ENCODE data around the gene ZDHHC19.
"Not testable (repeated sequence)": the region's sequence is repeated elsewhere in the genome, so short reads cannot be mapped to it uniquely, and the experiment has no call there.

ZDHHC19 gene

GRCh38 chr3:196179380-196180308 lies 31.6 kb downstream of the ZDHHC19 start:
- DNase-seq (ENCODE audit: low read depth in 1 of 2, low spot score in 1 of 2): peak; percentile 68 to 79

- no peak for DNase-seq (ENCODE audit: low read depth in 1 of 2, low spot score in 1 of 2)
These were observed 32.2 kb downstream of the ZDHHC19 start for GRCh38 chr3:196178993-196179379.

GRCh38 chr3:196177967-196178366 lies 33.2 kb downstream of the ZDHHC19 start:
- no peak for DNase-seq (ENCODE audit: low read depth in 1 of 2, low spot score in 1 of 2)

- no peak for DNase-seq (ENCODE audit: low read depth in 1 of 2, low spot score in 1 of 2)
These were observed 33.6 kb downstream of the ZDHHC19 start for GRCh38 chr3:196177567-196177966.

GRCh38 chr3:196175722-196176121 lies 35.5 kb downstream of the ZDHHC19 start:
- DNase-seq (ENCODE audit: low read depth in 1 of 2, low spot score in 1 of 2): no peak

- DNase-seq (ENCODE audit: low read depth in 1 of 2, low spot score in 1 of 2): no peak
These were observed 36.0 kb downstream of the ZDHHC19 start for GRCh38 chr3:196175116-196175625.

- no peak for DNase-seq (ENCODE audit: low read depth in 1 of 2, low spot score in 1 of 2)
These were observed 36.5 kb downstream of the ZDHHC19 start for GRCh38 chr3:196174652-196175051.

GRCh38 chr3:196170296-196170695 lies 40.9 kb downstream of the ZDHHC19 start:
- not testable (repeated sequence) for DNase-seq (ENCODE audit: low read depth in 1 of 2, low spot score in 1 of 2)

GRCh38 chr3:196169836-196170240 lies 41.4 kb downstream of the ZDHHC19 start:
- DNase-seq (ENCODE audit: low read depth in 1 of 2, low spot score in 1 of 2): no peak

- no peak for DNase-seq (ENCODE audit: low read depth in 1 of 2, low spot score in 1 of 2)
These were observed 42.3 kb downstream of the ZDHHC19 start for GRCh38 chr3:196168808-196169391.

- DNase-seq (ENCODE audit: low read depth in 1 of 2, low spot score in 1 of 2): no peak
These were observed 44.5 kb downstream of the ZDHHC19 start for GRCh38 chr3:196166741-196167140.

GRCh38 chr3:196165850-196166249 lies 45.4 kb downstream of the ZDHHC19 start:
- no peak for DNase-seq (ENCODE audit: low read depth in 1 of 2, low spot score in 1 of 2)

GRCh38 chr3:196165006-196165575 lies 46.1 kb downstream of the ZDHHC19 start:
- DNase-seq (ENCODE audit: low read depth in 1 of 2, low spot score in 1 of 2): not testable (repeated sequence)

GRCh38 chr3:196164576-196164975 lies 46.6 kb downstream of the ZDHHC19 start:
- DNase-seq (ENCODE audit: low read depth in 1 of 2, low spot score in 1 of 2): no peak

- DNase-seq (ENCODE audit: low read depth in 1 of 2, low spot score in 1 of 2): no peak
These were observed 47.3 kb downstream of the ZDHHC19 start for GRCh38 chr3:196163666-196164493.

- no peak for DNase-seq (ENCODE audit: low read depth in 1 of 2, low spot score in 1 of 2)
These were observed 48.0 kb downstream of the ZDHHC19 start for GRCh38 chr3:196163212-196163611.

- no peak for DNase-seq (ENCODE audit: low read depth in 1 of 2, low spot score in 1 of 2)
These were observed 48.5 kb downstream of the ZDHHC19 start for GRCh38 chr3:196162679-196163078.

- no peak for DNase-seq (ENCODE audit: low read depth in 1 of 2, low spot score in 1 of 2)
These were observed 51.0 kb downstream of the ZDHHC19 start for GRCh38 chr3:196159952-196160804.

- DNase-seq (ENCODE audit: low read depth in 1 of 2, low spot score in 1 of 2): no peak
These were observed 51.7 kb downstream of the ZDHHC19 start for GRCh38 chr3:196159526-196159925.

GRCh38 chr3:196156160-196156559 lies 55.0 kb downstream of the ZDHHC19 start:
- no peak for DNase-seq (ENCODE audit: low read depth in 1 of 2, low spot score in 1 of 2)
